ENCODE results near the gene C9orf72.

C9orf72 gene

DNA sequence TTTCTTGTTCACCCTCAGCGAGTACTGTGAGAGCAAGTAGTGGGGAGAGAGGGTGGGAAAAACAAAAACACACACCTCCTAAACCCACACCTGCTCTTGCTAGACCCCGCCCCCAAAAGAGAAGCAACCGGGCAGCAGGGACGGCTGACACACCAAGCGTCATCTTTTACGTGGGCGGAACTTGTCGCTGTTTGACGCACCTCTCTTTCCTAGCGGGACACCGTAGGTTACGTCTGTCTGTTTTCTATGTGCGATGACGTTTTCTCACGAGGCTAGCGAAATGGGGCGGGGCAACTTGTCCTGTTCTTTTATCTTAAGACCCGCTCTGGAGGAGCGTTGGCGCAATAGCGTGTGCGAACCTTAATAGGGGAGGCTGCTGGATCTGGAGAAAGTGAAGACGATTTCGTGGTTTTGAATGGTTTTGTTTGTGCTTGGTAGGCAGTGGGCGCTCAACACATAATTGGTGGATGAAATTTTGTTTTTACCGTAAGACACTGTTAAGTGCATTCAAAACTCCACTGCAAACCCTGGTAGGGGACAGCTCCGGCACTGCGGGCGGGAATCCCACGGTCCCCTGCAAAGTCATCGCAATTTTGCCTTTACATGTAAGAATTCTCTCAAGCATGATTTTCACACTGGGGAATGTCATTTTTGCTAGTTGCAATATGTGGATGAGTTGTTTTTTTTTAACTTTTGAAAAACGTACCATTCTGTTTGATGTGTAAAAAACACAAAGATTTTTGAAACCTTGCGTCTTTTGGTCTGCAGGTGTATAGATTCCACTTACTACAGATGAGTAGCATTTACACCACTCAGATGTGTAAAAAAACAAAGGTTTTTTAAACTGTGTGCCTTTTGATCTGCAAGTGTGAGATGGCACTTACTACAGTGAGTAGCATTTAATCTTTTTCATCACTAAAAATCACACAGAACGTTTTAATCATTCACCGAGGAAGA, 631 bp upstream of the C9orf72 start:
- DNase-seq, result peak; percentile 97

DNA sequence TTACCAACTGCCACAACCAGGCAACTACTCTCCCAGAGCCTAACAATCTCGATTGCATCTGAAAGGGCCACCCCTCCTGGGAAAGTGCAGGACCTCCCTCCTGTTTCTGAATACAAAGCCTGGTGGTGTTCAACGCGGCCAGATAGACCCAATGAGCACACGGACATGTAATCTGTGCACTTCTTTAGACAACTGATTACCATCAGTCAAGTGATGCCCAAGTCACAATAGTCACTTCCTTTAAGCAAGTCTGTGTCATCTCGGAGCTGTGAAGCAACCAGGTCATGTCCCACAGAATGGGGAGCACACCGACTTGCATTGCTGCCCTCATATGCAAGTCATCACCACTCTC, 739 bp downstream of the C9orf72 start:
- no peak for DNase-seq

DNA sequence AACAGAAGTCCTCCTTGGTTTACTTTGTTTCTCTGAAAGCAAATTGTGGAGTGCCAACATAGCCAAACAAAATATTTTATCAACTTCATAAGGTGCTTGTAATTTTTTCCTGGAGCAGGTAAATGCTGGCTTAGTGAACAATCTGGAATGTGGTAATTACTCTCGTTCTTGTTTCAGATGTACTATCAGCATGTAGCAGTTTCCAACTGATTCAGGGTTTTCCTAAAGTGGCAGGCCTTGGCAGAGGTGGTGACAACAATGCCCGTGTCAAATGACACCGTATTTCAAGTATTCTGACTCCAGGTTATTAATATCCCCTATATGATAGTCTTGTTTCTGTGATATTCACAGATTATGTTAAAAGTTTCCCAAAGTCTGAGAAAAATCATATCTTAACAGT, 1.2 kb downstream of the C9orf72 start:
- no peak for DNase-seq

DNA sequence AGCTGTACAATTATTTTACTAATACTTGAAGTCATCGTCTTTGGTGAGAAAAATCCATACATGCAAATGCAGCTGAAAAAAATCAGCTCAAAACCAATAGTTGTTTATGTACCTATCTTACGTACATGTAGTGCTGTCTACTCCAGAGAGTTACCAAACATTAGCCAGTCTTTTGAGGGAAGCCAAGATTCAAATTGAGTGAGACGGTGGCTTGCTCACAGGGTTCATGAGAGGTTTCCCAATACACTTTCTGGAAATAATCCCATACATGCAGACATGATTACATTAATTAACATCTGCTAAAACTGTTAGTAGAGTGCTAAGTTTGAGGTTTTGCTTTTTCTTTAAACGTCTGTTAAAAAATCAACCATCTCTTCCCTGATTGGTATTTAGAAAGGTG, 2.3 kb downstream of the C9orf72 start:
- no peak for DNase-seq

DNA sequence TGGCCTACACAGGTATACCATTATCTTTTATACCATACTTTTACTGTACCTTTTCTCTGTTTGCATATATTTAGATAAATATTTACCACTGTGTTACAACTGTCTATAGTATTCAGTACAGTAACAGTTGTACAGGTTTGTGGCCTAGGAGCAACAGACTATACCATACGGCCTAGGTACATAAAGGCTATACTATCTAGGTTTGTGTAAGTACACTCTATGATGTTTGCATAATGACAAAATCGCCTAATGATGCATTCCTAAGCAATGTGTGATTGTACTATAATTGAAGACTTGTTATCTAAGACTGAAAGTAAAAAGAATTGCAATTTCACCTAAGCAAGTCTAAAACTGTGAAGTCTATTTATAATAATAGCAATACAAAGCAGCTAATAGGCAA, 3.9 kb downstream of the C9orf72 start:
- DNase-seq, result no peak

DNA sequence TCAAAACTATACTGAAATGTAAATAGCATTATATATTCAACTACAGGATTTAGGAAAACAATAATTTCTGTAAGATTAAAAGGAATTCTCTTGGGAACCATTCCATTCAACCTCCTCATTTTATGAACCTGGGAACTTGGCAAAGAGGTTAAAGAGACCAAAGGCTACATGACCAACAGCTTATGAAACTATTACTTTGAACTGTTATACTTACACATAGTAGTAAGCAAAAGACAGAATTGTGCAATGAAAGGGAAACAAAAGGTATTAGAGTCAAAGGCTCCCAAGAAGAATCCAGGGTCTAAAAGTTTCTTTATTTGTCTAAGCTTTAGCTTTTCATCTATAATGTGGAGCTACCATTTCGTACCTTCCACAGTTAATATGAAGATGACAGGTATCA, 7.2 kb downstream of the C9orf72 start:
- no peak for DNase-seq

DNA sequence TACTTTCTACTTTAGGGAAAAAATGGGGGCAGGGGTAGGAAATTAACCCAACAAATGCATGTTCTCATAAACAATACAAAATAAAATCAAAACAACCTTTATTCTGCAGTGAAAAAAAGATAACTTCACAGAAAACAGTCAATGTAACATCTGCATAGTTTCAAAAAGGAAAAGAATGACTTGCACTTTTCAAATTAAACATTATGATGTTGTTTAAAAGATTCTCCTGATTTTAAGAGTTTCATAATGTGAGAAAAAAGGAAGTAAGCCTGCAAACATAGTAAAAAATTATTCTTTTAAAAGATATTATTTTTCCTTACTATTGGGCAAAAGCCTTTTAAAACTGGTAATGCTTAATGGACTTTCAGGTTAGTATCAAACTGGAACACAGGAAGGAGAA, 7.6 kb downstream of the C9orf72 start:
- DNase-seq, result no peak

DNA sequence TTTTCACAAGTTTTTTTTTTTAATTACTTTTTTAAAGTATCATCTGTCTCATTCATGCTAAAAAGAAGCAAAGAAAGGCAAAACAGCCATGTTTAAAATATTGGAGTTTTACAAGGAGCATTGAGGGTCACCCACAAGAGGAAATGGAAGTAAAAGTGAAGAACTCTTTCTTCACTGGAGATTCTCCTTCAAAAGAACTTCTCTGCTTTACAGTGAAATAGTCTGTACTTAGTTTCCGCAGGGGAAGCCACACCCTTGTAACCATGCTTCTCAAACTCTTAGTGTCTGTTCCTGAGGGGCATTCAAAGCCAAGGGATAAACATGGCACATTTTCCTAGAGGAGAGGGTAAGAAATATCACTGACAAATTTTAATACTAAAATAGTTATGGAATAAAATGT, 8.6 kb downstream of the C9orf72 start:
- no peak for DNase-seq

DNA sequence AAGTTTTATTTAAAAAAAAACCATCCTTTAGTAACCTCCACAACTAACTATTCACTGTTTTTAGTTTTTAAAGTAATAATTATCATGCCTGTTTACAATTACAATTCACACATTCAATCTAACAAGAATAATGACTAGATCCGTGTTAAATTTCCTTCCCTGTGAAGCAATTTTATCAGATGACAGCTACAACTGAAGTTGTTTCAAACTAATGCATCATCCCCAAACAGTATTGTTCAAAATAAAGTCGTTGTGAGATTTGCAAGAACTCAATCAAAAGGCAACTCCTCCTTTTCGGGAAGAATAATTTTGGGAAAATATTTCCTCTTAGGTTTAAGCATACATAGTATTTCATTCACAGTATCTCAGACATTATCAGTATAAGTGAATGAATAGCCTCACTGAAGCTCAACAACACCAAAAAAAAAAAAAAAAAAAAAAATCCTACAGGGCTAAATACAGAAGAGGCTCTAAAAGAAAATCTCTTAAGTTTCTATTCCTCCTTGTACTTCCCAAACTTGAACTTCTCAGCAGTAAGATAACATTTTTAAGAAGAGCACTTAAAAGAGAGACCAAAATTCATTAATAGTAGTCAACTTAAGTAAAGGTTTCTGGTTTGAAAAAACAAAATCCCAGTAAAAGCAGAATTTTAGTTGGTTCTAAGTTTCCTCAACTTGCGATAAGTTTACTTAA, 9.4 kb downstream of the C9orf72 start:
- DNase-seq, result no peak

DNA sequence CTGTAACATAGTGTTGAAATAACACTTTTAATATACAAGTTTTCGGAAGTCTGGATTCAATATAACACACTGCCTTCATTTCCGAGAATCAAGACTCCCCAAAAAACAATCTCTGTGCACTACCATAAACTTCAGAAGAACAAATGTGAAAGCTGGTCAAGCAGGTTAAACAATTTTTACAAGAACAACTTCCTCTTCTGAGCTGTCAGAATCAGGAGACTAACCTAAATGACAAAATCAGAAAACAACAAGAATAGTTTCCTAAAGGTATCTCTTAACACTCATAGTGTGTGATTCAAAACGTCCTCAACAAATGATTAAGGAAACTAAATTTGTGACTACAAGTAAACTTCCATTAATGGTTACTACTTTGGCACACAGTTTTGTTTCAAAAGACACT, 11.6 kb downstream of the C9orf72 start:
- DNase-seq, result no peak

DNA sequence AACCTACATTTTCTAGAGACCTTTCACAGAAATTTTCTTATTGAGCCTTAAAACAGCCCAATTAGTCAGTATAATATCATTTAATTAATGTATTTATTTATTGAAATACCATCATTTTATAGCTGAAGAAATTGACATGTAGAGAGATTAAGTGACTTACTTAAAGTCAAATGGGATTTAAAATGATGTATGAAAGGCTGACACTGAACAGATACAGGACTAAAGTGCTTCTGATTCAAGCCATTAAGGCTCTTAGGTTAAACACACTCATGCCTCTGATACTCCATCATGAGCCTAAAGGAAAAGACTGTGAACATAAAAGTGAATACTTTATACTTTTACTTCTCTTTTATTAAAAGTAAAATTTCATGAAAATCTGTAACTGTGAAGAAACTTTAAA, 12.8 kb downstream of the C9orf72 start:
- no peak for DNase-seq

DNA sequence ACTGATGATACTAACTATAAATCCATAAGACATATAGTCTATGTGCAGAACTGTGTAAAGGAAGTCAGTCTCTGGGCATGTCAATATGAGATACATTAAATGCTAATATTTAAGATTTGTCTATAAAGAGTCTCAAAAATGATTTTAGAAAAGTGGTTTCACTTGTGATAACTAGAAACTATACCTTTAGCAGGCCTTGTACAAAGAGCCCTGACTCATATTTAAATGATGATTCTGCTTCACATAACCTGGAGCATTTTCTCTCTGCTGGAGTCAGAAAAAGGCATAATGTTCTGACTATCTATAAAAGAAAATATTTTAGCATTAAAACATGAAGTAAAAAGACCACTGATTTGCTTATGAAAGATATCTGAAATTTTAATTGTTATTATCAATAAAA, 15.0 kb downstream of the C9orf72 start:
- no peak for DNase-seq

DNA sequence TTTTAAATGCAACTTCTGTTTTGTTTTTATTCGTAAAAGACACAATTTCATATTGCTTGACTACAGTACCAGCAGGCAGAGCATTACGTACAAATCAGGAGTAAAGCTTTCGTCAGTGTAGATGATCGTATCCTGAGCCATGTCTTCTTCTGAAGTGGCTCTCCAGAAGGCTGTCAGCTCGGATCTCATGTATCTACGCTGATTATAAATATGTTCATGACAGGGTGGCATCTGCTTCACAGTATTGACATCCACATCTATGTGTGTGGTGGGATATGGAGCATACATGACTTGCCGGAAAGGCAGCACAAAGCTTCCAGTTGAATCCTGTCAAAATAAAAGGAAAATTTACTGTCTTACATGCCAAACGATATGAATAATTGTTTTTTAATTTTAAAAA, 16.8 kb downstream of the C9orf72 start:
- no peak for DNase-seq

DNA sequence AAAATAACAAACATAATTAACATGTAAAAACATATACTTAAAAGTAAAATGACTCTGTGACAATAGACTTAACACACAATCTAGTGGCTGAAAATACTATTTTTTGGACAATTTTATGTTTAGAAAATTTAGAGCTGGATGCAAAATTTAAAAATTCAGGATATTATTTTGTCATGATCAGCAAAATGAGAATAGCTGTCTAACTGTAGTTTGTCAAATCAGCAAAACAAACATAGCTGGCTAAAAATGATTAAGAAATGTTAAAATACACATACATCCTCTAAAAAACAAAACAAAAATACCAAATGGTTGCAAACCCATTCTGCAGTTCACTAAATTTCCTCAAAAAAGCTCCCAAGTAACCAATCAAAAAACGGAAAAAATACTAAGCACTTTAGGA, 18.6 kb downstream of the C9orf72 start:
- no peak for DNase-seq

DNA sequence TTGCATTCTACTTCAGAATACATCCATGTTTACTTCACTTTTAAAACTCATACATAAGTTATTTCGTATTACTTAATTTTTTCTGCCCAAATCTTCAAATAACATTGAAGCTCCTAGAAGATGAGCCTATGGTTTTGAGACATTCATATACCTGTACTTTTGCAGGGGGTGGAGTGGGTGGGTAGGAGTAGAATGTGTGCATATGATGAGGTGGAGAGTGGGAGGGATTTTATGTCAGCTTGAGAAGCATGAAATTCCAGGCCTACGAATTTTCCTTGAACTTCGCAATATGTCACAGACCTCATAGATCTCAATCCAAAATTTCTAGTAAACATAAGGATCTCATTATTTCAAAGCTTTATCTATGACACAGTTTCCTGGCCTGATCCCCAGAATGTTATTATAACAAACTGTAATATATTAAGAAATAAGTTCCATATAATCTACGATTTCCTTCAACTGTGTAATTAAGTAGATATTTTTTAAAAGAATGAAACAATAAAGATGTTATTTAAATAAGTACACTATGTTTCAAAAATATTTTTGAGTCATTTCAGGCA, 24.0 kb downstream of the C9orf72 start:
- no peak for DNase-seq

DNA sequence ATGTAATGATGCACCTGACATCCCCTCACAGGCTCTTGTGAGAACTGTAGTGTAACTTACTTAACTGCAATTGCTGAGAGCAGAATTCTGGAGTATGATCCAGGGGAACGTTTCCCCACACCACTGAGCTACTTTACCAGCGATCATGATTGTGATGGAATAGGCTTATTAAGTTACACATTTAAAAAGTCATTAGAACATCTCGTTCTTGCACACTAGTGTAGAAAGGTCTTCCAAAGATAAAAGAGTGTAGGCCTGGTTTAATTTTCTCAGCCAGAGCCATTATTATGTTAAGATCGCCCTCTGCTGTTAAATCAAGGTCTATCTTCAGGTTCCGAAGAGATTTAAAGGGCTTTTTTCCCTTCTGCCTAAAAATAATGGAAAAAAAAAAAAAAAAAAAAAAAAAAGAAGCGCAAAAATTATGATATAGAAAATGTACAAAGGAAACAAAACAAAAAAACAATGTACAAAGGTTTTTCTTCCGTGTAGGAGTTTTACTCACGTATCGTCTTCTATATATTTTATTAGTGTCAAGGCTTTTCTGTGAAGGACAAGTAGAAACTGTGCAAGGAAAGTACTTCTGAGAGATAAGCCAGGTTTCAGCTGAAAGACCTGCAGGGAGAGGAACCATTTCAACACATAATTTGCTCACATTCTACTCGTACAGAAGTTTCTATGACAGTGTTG, 25.1 kb downstream of the C9orf72 start:
- DNase-seq, result no peak

DNA sequence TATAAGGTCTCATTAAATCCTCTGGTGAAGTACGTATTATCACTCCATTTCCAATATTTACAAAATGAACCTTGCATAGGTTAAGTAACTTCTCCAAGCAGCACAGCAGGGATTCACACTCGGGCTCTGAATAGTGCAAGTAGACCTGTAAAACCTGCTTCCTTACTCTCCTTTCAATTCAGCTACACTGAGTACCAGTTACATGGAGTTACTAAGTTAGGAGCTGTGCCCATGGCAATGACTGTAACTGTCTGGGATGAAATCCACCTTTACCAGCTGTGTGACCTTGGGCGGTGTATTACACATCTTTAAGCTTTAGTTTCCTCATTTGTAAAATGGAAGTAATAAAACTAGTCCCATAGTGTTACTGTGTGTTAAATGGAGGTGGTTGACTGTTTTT, 27.8 kb downstream of the C9orf72 start:
- DNase-seq, result no peak

DNA sequence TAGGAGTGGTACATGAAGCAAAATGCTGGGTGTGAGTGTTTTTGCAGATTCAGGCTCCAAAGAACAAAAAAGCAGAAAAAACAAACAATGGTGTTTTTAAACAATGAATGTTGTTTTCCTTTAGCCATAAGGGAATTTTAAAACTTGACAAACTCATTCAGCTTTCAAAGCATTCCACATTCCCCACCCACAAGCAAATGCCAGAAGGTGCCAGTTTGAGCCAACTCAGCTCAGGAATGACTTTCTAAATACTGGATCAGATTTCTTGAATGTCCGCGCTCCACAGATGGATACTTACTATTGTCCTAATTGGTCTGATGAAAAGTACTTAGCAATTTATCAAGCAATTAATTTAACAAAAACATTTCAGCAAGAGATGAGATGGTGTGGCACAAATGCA, 30.8 kb downstream of the C9orf72 start:
- DNase-seq, result no peak

DNA sequence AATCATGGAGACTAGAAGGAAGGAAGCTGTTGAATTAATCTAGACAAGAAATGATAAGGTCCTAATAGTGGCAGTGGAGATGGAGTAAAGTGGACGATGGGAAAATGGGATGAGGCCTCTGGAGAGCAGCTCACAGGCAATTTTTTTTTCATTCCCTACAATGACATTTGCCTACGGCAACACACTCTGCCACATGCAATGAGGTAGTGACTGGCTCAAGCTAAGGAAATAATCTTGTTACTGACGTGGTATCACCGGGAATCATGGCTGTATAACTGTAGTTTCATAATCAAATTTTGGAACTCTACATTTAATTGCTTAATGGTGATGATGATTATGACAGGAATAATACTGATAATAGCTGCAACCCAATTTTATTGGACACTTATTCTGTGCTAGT, 31.5 kb downstream of the C9orf72 start:
- DNase-seq, result no peak

DNA sequence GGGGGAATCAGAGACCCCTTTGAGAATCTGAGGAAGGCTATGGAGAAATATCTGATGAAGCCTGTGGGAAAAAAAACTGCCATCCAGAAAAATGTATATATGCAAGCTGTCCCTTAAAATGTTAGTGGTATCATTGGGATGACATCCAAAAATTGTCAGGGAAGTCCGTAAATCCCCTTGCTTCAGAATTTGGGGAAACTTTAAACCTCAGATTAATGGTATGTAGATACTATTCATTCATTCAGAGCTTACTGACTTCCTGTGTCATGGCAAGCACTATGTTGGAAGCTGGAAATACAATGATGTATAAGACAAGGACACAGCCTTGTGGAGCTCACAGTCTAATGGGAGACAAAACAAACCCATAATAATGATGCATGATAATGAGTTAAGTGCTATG, 32.8 kb downstream of the C9orf72 start:
- DNase-seq, result no peak

DNA sequence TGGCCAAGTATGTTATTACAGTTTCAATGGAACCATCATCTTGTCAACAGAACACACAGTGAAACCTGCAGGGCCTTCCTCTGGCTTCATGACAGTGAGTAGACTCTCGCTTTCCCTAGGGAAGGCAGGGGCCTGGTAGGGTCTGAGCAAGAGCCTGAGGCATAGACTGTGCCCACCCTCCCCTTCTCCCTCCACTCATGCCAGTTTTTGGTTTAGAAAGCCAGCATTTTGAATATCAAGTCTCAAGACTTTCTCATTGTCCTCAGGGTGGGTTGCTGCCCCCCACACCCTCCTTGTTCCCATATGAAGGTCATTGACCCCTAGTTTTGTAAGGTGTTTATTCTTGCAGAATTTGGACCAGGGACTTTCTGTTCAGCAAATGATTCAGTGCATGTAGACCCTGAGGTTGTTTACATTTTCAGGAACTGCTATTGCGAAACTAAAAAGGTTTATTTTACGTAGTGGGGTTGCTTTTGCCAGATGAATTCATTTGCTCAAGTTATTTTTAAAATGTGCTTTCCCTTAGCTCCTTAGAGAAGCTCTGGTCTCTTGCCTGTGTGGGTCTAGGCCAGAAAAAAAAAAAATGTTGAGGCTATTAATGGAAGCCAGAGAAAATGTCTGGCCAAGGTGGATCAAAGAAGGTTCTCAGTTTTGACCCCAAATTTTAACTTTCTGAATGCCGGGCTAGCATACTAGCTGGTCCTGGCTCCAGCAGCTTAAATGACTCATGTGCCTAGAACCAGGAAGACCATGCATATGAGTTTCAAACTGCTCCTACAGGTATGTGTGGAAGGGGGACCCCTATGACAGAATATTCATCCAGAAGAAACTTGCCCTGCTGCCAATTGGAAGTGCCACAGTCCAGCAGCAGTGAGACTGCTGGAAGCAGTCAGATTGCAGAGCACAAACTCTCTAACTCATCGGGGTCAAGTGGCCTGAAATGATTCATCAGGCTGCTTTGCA, 33.5 kb downstream of the C9orf72 start:
- no peak for DNase-seq

DNA sequence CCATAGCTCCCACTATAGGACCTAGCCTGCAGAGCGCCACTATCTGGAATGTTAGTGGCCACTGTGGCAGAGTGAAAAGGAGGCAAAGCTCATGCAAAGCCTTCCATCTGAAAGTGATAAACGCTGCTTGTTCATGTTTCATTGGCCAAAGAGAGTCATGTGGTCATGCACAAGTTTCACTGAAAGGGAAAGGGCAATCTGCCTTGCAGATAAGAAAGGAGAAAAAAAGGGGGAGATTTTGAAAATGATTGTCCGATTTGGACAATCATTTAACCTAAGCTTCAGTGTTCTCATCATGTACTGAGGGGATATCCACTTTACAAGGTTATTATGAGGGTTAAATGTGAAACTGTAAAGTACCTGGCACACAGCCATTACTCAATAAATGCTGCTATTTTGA, 34.6 kb downstream of the C9orf72 start:
- DNase-seq, result no peak

All from NCI-H1436 treated with DMSO at 0.1 percent for 48 hours (cell line).